DMS79 treated with DMSO at 0.1 percent for 48 hours (cell line): ENCODE results near the gene CSF2RB.

Experiments
- DNase-seq: peaks from one replicate; lab custom pipeline; 2025; lab: John Stamatoyannopoulos, UW

CSF2RB gene

DNA sequence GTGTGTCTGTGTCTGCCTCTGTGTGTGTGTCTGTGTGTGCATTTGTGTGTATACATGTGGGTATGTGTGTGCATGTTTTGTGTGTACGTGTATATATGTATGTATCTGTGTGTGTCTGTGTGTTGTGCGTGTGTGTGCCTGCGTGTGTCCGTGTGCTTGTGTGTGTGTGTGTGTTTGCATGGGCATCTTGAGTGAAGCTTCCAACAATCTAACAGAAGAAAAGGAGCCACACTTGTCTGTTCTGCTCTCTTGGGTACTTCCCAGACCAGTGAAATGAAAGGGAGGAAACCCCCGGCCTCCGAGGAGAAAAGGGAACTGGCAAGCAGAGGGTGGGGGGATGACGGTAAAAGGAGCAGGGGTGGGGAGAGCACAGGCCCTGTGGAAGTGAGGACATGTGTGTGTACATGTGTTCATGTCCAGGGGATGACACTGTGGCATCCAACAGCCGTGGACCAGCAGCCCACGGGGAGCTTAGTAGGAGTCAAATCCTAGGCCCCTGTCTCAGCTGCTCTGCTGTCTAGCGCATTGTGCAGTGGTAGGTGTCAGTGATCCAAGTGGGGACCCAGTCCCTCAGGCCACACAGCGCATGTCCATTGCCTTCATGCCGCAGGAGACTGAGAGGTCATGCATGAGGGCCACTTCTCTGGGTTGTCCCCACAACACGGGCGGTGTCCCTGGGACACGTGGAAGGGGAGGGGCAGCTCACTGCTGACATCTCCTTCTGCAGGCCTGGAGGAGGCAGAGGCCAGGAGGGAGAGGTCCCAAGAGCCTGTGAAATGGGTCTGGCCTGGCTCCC is 8.1 kb downstream of the CSF2RB start:
- DNase-seq, result no peak

DNA sequence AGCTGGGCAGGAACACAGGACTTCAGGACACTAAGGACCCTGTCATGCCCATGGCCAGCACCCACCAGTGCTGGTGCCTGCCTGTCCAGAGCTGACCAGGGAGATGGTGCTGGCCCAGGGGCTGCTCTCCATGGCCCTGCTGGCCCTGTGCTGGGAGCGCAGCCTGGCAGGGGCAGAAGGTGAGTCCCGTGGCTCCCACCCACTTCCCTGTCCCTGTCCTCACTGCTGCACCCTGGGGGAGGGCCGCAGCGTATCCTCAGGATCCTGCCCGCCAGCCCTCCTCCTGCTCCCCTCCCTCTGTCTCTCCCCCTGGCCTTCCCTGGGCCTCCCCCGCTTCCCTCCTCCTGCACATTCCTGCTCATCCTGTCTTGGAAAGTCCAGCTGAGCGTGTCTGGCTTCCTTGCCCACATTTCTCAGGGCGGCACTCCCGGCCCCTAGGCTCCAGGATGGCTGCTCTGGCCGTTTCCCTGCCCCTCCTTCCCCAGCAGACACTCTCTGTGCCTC is 8.7 kb downstream of the CSF2RB start:
- DNase-seq, result no peak

DNA sequence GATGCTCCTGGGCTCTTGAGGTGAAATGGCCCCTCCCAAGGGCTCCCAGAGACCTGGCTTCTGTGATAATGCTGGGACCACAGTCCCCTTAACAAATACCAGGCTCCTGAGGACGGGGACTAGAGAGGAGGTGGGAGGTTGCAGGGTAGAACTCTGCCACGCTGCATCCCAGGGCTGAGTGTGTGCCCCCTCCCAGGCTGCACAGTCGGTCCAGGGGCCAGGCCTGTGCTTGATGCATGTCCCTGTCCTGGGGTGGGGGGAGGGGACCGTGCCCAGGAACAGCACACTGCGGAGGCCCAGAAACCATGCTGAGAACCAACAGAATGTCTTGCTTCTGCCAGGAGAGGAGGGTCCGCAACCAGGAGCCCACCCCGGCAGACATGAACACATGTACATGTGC is 9.3 kb downstream of the CSF2RB start:
- DNase-seq, result no peak

DNA sequence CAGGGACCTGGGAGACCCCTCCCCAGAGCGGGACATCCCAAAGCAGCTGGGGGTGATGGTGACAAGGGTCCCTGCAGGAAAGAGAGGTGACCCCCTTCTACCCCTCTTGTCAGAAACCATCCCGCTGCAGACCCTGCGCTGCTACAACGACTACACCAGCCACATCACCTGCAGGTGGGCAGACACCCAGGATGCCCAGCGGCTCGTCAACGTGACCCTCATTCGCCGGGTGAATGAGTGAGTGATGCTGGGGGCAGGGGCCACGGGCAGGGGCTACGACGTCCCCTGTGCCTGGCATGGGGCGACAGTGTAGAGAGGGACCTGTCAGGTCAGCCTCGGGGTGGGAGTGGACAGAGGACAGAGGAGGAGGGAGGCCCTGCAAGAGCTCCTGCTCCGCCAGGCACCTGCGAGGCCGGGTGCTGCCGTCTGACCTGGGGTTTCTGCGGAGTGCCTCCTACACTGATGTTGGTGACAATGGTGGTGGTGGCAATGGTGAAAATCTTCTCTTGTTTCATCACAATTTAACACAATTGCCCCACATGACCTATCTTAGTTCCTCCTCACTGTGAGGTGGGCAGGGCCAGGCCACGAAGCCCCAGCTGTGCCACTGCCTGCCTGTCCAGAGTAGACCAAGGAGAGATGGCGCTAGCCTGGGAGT is 9.8 kb downstream of the CSF2RB start:
- no peak for DNase-seq

DNA sequence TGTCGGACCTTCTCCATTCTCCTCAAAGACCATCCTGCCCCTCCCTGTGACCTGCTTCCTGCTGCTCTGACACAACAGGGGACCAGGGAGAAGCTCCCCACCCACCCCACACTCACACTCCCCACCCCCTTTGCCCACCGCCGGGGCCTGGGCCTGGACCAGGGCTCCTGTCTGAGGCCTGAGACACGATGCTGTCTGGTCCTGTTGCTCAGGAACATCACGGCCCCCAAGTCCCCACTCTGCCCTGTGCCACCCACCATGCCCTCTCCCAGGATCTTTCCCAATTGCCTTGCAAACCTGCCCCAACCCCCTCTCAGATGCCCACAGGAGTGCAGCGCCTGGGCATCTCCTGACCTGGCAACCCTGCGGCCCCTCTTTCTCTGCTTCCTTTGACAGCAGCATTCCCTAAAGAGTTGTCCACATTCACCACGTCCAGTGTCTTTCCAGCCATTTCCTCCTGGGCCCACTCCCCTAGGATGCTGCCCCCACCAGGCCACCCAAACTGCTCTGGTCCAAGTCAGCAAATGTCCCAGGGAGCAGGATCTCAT is 10.8 kb downstream of the CSF2RB start:
- no peak for DNase-seq

DNA sequence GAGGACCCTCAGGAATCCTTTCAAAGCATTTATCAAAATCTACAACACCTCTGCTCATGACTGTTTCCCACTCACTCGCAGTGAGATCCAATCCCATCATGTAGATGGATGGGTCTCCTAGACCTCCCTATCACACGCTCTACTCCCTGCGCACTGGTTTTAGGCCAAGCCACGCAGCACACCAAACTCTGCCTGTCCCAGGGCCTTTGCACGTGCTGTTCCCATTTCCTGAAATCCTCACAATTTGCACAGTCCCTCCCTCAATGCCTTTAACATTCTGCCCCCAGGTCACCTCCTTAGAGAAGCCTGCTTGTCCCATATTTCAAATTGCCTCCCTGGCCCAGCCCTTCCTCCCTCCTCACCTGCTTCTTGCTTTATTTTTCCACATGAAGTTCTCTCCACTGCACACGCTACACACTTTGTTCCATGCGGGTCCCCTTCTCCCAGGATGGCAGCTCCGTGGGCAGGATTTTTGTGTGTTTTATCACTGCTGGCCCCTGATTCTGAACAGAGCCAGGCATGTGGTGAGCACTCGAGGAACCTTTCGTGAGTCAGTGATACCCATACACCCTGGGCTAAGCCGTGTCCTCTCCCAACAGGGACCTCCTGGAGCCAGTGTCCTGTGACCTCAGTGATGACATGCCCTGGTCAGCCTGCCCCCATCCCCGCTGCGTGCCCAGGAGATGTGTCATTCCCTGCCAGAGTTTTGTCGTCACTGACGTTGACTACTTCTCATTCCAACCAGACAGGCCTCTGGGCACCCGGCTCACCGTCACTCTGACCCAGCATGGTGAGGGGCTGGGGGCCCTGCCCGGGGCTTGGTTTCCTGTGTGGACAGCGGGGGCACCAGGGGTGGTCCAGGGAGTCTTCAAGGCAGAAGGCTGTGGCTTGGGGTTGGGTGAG is 12.2 kb downstream of the CSF2RB start:
- no peak for DNase-seq

DNA sequence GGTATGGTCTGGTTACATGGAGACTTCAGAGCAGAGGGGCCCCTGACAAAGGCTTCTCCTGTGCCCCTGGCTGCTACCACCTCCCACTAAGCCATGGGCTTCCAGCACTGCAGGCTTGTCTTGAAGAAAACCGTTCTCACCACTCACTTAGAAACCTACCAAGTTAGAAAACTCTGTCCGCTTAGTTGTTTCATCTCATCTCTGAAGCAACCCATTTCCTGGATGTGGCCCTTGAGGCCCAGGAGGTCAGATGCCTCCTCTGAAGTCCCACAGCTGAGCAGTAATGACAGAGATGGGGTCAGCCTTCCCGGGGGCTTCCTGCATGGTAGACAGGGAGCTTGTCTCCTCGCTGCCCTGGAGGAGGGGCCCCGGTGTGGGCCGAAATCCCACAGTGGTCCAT is 12.9 kb downstream of the CSF2RB start:
- DNase-seq, result no peak

DNA sequence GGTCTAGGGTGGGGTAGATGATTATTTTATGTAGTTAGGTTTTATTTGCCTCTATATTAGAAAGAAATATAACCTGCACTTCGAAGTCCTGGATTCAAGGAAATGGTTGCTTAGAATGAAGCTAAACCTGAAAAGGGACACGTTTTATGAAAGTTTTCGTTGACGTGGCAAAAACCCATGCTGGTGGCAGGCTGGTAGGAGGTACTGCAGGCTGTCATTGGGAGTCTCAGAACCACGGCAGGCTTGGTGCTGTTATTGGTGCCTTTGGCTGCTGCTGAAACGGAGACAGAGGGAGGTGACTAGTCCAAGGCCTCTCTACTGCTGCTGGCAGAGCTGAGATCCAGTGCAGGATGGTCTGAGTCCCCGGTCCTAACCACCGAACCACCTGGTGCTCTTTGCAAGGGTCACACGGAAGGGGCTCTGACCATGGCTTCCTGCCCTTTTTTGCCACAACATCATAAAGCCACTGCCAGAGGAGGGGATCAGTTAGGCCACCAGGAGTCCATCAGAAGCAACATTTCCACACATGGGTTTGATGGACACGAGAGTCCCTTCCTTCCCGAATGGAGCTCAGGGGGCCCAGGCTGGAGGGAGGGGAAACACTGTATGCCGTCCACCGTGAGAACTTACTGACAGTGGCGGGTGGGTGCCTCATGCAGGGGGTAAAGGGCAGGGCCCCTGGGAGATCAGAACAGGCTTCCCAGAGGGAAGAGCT is 13.4 kb downstream of the CSF2RB start:
- no peak for DNase-seq

DNA sequence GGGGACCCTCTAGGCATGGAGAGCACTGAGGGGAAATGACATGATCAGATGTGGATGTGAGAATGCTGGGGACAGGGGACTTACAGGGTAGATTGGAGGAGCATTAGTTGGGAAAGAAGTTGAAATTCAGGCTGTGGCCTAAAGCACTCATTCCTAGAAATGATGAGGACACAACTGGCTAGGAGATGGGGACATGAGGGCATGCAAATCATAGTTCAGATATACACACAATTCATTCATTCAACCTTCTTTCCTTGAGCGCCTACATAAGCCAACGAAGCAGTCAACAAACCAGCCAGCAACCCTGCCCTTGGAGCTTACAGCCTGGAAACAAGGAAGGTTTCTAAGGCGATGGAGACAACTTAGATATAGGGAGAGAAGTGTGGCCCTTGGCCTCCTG is 14.2 kb downstream of the CSF2RB start:
- DNase-seq, result no peak

DNA sequence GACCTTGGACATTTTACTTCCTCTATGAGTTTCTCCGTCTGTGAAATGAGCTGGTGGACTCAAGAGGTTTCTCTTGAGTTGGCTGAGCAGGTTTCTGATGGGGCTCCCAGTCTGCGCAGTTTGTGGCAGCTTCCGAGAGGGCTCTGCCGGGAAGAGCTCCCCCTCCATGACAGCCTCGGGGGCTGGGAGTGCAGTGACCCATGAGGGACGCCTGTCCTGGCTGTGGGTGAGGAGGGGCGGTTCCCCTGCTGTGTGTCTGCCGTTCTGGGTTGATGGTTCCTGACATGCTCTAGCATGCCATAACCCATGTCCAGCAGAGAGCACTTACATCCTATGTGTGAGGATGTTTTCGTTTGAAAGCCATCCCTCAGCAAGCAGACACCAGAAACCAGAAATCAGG is 14.8 kb downstream of the CSF2RB start:
- DNase-seq, result no peak

DNA sequence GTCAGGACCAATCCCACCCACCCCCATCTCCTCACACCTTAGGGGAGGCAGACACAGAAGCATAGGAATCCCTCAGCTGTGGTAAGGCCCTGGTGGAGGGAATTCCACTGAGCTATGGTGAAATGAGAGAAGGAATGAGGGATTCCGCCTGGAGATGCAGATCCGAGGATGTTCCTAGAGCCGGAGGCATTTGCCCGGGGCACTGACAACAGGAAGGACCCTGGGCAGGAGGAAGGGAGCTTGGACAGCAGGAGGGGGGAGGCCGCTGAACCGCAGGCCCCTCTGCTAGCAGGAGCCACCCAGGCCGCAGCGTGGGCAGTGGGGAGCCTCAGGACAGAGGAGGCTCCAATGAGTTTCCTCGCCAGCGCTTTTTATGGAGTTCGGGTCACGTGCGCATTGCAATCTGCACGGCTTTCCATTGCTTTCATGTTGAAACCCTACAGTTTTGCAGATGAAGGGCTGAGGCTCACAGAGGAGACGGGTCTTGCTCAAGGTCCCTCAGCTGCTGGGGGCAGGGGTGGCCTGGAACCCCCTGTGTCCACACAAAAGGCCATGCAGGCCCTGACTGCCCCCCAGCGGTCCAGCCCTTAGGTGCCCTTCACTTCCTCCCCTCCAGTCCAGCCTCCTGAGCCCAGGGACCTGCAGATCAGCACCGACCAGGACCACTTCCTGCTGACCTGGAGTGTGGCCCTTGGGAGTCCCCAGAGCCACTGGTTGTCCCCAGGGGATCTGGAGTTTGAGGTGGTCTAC is 15.5 kb downstream of the CSF2RB start:
- DNase-seq, result no peak

DNA sequence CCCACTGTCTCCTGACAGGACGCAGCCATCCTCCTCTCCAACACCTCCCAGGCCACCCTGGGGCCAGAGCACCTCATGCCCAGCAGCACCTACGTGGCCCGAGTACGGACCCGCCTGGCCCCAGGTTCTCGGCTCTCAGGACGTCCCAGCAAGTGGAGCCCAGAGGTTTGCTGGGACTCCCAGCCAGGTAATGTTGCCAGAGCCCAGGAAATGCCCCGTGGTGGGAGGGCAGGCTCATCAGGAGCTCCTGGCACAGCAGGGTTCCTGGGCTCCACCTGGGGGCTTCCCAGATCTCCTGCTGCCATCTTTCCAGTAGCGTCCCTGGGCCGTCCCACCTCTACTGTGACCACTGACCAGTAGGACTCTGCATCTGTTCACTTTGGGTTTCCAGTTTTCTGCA is 16.2 kb downstream of the CSF2RB start:
- DNase-seq, result no peak

DNA sequence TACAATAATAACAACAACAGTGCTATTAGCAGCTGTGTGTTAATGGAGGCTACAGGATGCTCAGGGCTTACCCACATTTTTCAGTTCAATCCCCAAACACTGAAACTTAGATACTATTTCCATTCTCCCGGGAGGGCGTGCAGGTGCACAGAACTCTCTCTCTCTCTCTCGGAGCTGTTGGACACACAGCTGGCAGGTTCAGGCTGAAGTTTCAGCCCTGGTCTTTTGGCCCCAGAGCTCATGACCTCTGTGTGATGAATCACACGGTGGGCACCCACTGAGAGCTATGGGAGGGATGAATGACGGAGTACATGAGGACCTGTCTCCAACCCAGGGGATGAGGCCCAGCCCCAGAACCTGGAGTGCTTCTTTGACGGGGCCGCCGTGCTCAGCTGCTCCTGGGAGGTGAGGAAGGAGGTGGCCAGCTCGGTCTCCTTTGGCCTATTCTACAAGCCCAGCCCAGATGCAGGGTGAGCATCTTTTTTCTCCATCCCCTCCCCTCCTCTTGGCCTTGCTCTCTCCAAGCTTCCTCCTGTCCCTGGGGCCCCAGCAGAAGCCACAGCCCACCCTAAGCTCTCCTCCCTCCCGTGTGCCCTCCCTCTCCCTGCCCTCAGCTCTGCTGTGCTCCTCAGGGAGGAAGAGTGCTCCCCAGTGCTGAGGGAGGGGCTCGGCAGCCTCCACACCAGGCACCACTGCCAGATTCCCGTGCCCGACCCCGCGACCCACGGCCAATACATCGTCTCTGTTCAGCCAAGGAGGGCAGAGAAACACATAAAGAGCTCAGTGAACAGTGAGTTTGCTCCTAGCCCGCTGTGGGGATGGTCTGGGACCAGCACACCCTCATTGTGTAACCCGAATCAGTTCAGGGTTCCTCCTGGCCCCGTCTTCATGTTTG is 16.9 kb downstream of the CSF2RB start:
- no peak for DNase-seq

DNA sequence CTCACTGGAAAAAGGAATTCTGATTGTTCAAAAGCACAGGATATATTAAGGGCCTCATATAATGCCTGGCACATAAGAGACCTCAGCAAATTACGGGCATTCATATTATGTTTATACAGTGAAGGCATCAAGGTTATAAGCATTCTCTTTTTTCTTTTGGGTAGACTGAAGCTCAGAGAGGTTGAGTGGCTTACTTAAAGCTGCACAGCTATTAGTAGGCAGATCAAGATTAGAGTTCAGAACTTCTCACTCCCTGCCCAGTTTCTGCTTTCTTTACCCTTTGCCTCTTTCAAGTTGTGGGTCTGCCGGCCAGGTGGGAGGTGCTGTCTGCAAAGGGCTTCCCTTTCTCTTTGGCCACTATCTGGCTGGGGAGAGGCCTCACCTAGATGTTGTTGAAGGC is 18.0 kb downstream of the CSF2RB start:
- no peak for DNase-seq

DNA sequence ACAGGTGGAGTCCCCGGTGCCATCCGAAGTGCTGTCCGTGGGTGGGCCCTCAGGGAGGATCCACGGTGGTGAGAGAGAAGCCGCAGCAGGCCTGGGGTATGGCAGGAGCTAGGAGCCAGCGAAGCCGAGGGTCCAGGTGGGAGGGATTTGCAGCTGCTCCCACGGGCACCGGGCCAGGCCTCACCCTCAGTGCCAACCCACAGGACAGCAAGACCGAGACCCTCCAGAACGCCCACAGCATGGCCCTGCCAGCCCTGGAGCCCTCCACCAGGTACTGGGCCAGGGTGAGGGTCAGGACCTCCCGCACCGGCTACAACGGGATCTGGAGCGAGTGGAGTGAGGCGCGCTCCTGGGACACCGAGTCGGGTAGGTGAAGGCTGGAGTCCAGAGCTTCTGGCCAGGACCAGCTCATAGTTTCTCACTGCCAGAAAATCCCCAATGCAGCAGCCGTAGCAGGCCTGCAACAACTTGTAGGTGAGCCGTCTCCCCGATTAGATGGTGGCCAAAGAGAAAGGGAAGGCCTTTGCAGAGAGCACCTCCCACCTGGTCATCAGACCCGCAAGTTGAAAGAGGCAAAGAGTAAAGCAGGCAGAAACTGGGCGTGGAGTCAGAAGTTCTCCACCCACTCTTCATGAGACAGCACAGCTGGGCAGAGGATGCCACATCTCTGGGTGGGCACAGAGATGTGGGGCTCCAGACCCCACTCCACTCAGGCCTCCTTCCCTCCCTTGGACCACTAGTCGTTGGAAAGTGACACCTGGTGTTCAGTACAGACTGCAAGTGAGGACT is 20.4 kb downstream of the CSF2RB start:
- no peak for DNase-seq

DNA sequence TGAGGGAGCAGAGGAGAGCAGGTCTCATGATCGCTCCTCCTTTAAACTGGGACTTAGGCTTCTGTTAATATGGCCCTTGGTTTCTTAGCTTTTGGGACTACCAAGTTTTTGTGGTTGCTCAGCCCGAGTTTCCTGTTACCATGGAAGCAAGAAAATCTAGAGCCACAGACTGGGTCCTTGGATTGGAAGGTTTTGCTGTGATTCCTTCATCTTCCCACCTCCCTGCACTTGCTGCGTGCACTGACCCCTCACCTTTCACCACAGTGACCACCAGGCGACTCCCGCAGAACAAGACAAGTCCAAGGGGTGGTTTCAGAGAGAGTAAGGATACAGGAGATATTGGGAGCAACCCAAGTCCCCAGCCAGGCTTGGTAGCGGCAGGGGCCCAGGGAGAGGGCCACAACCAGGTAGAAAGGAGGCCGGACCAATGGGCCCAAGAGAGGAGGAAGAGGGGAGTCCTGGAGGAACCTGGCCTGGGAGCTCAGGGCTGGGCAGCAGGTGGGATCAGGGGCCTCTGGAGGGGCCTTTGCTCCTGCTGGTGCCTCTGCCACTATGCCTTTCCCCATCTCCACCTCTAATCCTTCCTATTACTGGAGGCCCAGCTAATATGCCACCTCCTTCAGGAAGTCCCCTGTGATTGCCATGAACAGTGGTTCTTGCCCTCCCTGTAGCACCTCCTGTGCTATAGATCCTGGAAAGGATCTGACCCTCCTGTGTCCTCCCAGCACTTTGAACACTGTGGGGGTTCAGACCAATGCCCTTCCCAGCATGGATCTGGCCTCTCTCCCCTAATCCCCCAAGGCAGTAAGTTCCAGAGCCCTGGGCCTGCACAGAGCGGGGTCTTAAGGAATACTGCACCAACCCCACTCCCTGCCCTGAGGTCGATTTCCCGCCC is 21.2 kb downstream of the CSF2RB start:
- DNase-seq, result no peak

DNA sequence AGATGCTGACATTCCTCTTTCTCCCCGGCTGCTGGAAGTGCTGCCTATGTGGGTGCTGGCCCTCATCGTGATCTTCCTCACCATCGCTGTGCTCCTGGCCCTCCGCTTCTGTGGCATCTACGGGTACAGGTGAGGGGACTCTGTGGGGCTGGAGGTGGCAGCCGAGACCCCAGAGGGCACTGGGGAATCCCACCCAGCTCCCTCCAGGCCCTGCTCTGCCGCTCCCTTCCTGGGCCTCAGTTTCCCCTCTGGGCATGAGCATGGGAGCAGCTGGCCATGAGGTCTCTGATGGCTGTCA is 21.8 kb downstream of the CSF2RB start:
- no peak for DNase-seq

DNA sequence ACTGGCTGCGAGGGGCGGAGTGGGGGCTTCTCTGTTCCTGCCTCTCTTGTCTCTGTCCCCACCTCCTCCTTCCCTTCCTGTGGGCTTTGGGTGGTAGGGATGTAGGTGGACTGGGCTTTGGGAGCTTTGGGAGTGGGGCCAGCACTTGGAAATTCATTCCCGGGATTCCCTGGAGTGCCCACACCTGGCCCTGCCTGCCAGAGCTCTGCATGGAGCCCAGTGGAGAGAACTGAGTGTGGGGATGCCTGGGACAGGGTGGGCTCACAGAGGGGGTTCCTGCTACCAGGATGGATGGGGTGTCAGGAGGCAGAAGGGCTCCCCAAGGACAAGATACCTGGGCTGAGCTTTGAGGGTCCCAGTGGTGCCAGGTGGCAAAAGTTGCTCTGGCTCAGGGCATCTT is 22.3 kb downstream of the CSF2RB start:
- no peak for DNase-seq
